ENCODE results near the gene ADAMTS16.

The ADAMTS16 gene

DNA sequence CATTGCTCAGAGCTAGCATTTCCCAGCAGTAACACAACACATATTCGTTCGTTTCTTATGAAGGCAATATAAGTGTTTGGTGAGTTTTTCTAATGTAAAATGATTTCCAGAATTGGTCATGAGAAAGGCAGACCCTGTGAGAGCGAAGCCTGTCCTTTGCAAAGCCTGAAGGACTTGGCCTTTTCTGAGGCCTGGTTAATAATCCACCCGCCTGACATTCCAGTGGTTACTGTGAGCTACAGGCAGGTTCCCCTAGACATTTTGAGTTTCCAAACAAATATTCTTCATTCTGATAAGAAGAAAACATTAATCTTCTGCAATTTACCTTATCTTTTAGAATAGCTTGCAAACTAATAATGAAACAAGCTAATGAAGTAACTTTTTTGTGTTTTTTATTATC lies 38.0 kb downstream of the ADAMTS16 start:
- no peaks in the 10 kb centered on the region for H3K36me3 ChIP-seq (replicated peaks)
- no peak overlapping the region for H3K4me3 ChIP-seq (ENCODE audit: low read depth, low read length)
- DNase-seq, result no peak
- no peaks in the 10 kb centered on the region for H3K27me3 ChIP-seq (replicated peaks)
- TF ChIP-seq, protein P1, sequence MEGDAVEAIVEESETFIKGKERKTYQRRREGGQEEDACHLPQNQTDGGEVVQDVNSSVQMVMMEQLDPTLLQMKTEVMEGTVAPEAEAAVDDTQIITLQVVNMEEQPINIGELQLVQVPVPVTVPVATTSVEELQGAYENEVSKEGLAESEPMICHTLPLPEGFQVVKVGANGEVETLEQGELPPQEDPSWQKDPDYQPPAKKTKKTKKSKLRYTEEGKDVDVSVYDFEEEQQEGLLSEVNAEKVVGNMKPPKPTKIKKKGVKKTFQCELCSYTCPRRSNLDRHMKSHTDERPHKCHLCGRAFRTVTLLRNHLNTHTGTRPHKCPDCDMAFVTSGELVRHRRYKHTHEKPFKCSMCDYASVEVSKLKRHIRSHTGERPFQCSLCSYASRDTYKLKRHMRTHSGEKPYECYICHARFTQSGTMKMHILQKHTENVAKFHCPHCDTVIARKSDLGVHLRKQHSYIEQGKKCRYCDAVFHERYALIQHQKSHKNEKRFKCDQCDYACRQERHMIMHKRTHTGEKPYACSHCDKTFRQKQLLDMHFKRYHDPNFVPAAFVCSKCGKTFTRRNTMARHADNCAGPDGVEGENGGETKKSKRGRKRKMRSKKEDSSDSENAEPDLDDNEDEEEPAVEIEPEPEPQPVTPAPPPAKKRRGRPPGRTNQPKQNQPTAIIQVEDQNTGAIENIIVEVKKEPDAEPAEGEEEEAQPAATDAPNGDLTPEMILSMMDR (IDR thresholded peaks at IDR 0.05; ENCODE audit: low read depth, low read length, missing control alignments), result no peak
- no peak overlapping the region for H3K27ac ChIP-seq
- in situ Hi-C loops (cut with HindIII; ENCODE audit: low pct_ligation_motif_present, low sequenced_read_pairs), result no loop called here

DNA sequence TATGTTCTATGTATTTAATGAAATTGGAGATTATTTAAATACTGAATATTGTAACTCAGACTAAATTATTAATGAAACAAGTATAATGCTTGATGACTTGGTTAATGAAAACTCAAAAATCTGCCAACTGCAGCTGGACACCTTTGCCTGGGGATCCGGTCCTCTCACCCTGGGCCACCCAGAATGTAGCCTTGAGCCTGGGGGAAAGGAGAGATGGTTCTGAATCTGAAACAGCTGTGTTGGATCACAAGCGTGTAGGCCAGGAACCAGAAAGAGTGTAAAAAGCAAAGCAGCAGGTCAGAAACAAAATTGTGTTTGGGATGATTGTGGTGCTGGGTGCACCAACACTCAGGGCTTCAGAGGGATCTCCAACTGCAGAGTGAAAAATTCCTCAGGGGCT lies 38.5 kb downstream of the ADAMTS16 start:
- DNase-seq, result no peak
- H3K27me3 ChIP-seq (replicated peaks), result no peaks in the 10 kb centered on the region
- TF ChIP-seq, protein P1 (IDR thresholded peaks at IDR 0.05; ENCODE audit: low read depth, low read length, missing control alignments), result no peak
- no peaks in the 10 kb centered on the region for H3K36me3 ChIP-seq (replicated peaks)
- H3K4me3 ChIP-seq (ENCODE audit: low read depth, low read length), result no peak overlapping the region
- in situ Hi-C loops (cut with HindIII; ENCODE audit: low pct_ligation_motif_present, low sequenced_read_pairs), result no loop called here
- no peak overlapping the region for H3K27ac ChIP-seq

- no peak overlapping the region for H3K27ac ChIP-seq
- in situ Hi-C loops (cut with HindIII; ENCODE audit: low pct_ligation_motif_present, low sequenced_read_pairs), result no loop called here
- no peak for DNase-seq
- TF ChIP-seq, protein P1 (IDR thresholded peaks at IDR 0.05; ENCODE audit: low read depth, low read length, missing control alignments), result no peak
- H3K36me3 ChIP-seq (replicated peaks), result no peaks in the 10 kb centered on the region
- H3K4me3 ChIP-seq (ENCODE audit: low read depth, low read length), result no peak overlapping the region
- H3K27me3 ChIP-seq (replicated peaks), result no peaks in the 10 kb centered on the region
These were observed 38.9 kb downstream of the ADAMTS16 start for GRCh38 chr5:5179079-5179478.

DNA sequence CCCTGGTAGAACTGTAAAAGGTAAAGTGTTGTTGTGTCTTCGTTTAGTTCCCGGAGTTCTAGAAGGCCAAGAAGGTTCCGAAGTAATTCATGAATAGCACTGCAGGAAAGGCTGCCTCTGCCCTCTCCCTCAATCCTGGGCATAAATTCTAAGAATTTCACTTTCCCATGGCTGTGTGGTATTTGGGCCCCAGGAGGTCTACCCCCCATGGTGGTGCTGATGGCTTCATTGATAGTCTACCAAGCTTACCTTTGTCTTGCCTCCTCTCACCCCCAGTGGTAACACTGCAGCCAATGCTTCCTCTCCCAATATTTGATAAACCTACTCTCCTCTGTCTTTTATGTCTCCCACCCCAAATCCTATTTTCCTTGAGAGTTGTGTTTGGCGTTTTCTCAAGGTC lies 39.5 kb downstream of the ADAMTS16 start:
- Histone ChIP-seq H3K27me3 (replicated peaks) (no peaks in the 10 kb centered on the region), H3K36me3 (replicated peaks) (no peaks in the 10 kb centered on the region), H3K4me3 (ENCODE audit: low read depth, low read length) (no peak overlapping the region), H3K27ac (no peak overlapping the region)
- no peak for DNase-seq
- in situ Hi-C loops (cut with HindIII; ENCODE audit: low pct_ligation_motif_present, low sequenced_read_pairs), result no loop called here
- TF ChIP-seq, protein P1 (IDR thresholded peaks at IDR 0.05; ENCODE audit: low read depth, low read length, missing control alignments), result no peak

DNA sequence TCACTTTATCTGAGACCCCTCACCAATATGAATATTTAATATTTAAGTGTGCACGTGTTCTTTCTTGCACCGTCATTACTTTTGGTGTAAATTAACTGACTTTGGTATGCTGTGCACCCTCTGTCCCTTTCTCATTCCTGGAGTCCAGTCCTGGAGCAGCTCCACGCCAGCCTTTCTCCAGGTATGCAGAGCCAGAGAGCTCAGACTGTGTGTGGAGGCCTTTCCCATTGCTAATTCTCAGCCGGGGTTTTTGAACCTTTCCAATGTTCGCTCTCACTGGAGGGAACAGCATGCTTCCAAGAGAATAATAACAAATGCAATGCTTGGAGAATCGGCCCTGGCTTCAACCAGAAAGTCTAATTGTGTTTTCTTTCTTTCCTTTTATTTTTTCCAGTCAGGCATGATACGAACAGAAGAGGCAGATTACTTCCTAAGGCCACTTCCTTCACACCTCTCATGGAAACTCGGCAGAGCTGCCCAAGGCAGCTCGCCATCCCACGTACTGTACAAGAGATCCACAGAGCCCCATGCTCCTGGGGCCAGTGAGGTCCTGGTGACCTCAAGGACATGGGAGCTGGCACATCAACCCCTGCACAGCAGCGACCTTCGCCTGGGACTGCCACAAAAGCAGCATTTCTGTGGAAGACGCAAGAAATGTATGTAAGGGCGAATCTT lies 41.7 kb downstream of the ADAMTS16 start:
- Histone ChIP-seq H3K4me3 (ENCODE audit: low read depth, low read length) (no peak overlapping the region), H3K27ac (no peak overlapping the region), H3K27me3 (replicated peaks) (no peaks in the 10 kb centered on the region), H3K36me3 (replicated peaks) (no peaks in the 10 kb centered on the region)
- TF ChIP-seq, protein P1 (IDR thresholded peaks at IDR 0.05; ENCODE audit: low read depth, low read length, missing control alignments), result no peak
- no peak for DNase-seq
- in situ Hi-C loops (cut with HindIII; ENCODE audit: low pct_ligation_motif_present, low sequenced_read_pairs), result no loop called here
